Fibroblast of pulmonary artery (primary cell): ENCODE results near the gene PSMB11.

ENCODE experiments used
- DNase-seq: peaks from one replicate; pipeline ENCODE4 v3.0.0-alpha.2; 2010; ENCODE audit warnings: low read depth
- H3K4me3 ChIP-seq: replicated peaks from 2 replicates; pipeline ENCODE4 v1.5.1; 2011; ENCODE audit warnings: low read depth, mild to moderate bottlenecking, control low read depth, low read length, moderate library complexity
- TF ChIP-seq, protein P1 (sequence below): IDR thresholded peaks from 2 replicates; pipeline ENCODE4 v1.5.1; 2011; ENCODE audit warnings: mild to moderate bottlenecking, control low read depth, low read length, inconsistent platforms; ENCODE audit errors: missing control alignments

The PSMB11 gene

DNA sequence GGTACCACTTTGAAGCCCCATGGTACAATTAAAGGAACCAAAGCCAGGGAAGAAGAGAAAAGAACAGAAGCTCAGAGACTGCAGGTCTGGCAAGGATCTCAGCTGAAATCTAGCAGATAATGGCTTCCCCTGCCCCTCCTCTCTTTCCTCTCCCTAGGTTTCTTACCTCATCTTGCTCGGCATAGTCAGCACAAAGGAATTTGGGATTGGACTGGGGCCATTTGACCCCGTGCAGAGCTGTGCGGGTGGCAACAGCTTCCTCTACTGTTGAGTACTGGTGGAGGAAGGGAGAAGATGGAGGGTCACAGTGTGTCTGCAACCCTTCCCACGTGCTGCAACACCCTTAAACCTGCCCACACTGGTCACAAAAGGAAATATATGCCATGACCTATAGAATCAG, 20.0 kb downstream of the PSMB11 start:
- no peak overlapping the region for H3K4me3 ChIP-seq
- TF ChIP-seq, protein P1, sequence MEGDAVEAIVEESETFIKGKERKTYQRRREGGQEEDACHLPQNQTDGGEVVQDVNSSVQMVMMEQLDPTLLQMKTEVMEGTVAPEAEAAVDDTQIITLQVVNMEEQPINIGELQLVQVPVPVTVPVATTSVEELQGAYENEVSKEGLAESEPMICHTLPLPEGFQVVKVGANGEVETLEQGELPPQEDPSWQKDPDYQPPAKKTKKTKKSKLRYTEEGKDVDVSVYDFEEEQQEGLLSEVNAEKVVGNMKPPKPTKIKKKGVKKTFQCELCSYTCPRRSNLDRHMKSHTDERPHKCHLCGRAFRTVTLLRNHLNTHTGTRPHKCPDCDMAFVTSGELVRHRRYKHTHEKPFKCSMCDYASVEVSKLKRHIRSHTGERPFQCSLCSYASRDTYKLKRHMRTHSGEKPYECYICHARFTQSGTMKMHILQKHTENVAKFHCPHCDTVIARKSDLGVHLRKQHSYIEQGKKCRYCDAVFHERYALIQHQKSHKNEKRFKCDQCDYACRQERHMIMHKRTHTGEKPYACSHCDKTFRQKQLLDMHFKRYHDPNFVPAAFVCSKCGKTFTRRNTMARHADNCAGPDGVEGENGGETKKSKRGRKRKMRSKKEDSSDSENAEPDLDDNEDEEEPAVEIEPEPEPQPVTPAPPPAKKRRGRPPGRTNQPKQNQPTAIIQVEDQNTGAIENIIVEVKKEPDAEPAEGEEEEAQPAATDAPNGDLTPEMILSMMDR: peak; percentile 7
- peak; percentile 97 for DNase-seq

DNA sequence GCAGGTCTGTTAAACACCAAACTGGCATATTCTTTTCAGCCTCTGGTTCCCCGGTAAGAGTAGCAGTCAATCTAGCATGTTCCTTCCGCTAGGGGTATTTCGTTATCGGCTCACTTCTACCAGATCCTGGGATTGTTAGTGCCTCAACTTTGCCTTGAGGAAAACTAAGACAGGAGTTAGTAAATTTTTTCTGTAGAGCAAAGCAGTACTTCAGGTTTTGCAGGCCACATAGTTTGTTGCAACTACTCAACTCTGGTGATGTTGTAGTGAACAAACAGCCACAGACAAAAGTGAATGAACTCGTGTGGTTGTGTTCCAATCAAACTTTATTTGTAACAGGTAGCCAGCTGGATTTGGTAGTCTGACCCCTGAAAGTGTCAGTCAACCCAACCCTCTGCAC, 21.6 kb downstream of the PSMB11 start:
- no peak overlapping the region for H3K4me3 ChIP-seq
- TF ChIP-seq, protein P1: no peak
- no peak for DNase-seq

DNA sequence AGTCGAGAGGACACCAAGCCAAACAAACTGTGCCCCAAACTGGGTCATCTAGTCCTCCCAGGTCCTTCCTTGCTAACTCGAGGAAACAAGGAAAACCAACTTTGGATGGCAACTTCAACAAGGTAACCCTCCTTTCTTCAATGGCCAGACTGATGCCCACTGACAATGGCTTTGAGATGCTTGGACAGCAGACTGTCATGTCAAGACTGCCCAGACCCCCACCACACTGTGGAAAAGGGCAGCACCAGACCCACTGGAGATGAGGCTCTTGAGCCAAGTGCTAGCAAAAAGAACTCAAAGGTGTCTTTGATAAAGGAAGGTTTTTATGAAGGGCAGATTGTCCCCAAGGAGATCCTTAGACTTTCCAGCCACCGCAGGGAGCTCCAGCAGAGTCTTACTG, 24.4 kb downstream of the PSMB11 start:
- TF ChIP-seq, protein P1: no peak
- no peak for DNase-seq
- no peak overlapping the region for H3K4me3 ChIP-seq

DNA sequence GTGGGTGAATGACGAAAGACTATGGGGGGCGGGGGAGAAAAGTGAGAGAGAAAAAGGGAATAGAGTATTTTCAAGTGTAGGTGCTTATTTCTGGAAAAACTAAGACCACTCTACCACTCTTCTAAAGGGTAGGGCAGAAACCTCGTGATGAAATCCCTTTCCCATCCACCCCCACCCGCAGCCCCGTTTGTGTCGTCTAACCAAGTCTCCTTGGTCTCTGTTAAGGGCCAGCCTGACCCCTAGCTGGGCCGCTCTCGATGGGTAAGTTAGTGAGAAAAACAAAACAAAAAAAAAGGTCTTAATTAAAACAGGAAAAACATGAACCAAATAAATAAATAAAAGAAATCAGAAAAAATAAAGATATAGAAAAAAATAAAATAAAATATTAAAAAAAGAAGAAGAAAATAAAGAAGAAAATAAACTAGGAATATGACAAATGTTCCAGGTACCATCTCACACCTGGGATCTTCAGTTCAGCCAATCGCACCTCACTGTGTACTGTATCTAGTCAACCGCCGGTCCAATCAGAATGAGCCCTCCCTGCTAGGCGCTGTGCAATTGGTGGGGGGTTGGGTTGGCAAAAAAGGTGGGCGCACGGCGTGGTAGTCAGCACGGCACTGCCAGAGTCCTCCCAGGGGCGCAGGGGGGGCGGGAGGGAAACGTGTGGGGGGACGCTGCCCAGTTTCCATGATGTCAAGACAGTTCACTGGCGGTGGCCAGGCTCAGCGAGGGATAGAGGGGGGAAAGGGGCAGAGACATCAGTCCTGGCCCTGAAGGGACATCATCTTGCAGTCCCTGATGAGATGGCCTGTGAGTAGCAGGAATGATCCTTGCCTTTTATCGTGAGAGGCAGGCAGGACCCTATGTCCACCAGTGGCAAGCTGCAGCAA, 25.1 kb downstream of the PSMB11 start:
- DNase-seq: no peak
- TF ChIP-seq, protein P1: no peak
- H3K4me3 ChIP-seq: no peak overlapping the region

DNA sequence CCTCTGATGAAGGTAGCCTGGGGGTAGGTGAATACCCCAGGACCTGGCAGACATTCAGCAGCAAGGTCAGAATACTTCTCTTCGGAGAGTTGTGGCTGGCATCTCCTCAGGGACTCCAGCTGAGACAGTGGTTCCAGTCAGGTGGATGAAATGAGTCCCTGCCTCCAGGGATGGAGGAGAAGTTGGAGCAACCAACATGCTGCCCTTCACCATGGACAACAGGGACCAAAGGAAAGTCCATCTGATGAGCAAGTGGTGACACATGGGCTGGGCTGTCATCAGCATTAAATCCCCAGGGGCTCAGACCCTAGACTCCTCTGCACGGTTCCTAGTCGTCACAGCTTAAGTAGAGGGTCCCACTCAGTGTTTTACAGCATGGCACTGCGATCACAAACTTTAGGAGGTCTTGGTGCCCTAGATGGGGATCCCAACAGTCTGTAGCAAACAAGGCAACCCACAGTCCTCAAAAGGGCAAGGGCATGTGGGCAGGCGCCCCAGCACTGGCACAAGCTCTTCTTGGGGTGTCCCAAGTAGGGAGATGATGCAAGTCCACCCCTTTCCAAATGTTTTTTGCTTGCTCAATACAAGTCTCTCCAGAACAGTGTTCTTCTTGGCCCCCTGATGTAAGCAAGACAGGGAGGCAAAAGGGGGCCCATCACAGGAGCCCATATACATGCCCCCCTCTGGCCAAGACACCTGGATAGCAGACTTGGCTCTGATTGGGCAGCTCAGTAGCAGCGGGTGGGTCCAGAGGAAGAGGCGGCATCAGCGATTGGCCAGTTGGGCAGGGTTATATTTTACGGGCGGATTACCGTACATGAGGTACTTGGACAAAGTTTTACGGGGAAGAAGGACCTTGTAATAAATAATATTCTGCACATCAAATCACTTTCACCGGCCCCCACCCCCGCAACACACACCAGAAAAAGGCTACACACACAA, 26.1 kb downstream of the PSMB11 start:
- no peak for DNase-seq
- H3K4me3 ChIP-seq: no peak overlapping the region
- TF ChIP-seq, protein P1: no peak

DNA sequence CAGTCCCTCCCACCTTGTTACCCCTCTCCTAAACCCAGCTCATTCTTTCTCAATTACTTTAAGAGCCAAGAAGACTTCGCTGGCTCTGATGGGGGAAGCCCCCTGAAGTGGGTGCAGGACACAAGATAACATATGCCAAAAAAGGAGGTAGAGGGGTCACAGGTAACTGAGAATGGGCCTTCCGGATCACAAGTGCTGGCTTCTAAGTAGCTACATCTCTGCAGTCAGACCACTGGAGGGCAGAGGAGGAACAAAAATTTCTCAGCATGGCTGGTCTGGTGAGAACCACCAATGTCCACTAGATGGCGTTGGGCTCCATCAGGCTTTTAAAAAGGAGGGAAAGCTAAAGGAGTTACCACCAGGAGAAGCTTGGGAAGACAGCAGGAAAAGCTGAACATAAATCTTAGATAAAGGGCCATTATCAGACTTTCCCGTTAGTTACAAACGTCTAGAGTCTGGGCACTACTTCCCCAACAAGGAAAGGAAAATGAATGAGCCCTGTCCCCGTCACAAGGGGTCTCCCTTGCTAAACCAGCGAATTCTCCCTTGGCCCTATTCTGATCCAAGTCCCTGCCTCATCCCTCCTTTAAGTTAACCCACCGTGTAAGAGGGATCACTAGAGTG, 26.9 kb downstream of the PSMB11 start:
- TF ChIP-seq, protein P1: no peak
- H3K4me3 ChIP-seq: no peak overlapping the region
- DNase-seq: peak; percentile 96
